Measurements from ENCODE around the gene DLL3.

DLL3 gene

GRCh38 chr19:39483141-39483540 is 15.6 kb upstream of the DLL3 start:
- no peak for DNase-seq

GRCh38 chr19:39489756-39490155 is 9.0 kb upstream of the DLL3 start:
- DNase-seq = no peak

- DNase-seq = no peak
These were observed 6.5 kb upstream of the DLL3 start for GRCh38 chr19:39492225-39492624.

- no peak for DNase-seq
These were observed 6.0 kb upstream of the DLL3 start for GRCh38 chr19:39492788-39493187.

- no peak for DNase-seq
These were observed 4.1 kb upstream of the DLL3 start for GRCh38 chr19:39494661-39495060.

- DNase-seq = no peak
These were observed 2.7 kb upstream of the DLL3 start for GRCh38 chr19:39496063-39496462.

- no peak for DNase-seq
These were observed 1.1 kb upstream of the DLL3 start for GRCh38 chr19:39497701-39497995.

- DNase-seq = peak; percentile 54
These were observed 550 bp upstream of the DLL3 start for GRCh38 chr19:39497996-39498797.

GRCh38 chr19:39499932-39500331 is 1.2 kb downstream of the DLL3 start:
- DNase-seq = no peak

GRCh38 chr19:39500543-39500942 is 1.8 kb downstream of the DLL3 start:
- no peak for DNase-seq

- no peak for DNase-seq
These were observed 2.6 kb downstream of the DLL3 start for GRCh38 chr19:39501340-39501739.

GRCh38 chr19:39502640-39503417 is 4.1 kb downstream of the DLL3 start:
- DNase-seq = no peak

- DNase-seq = no peak
These were observed 7.8 kb downstream of the DLL3 start for GRCh38 chr19:39506598-39506943.

GRCh38 chr19:39506944-39507714 is 8.4 kb downstream of the DLL3 start:
- DNase-seq = no peak

- no peak for DNase-seq
These were observed 9.1 kb downstream of the DLL3 start for GRCh38 chr19:39507715-39508364.

- DNase-seq = no peak
These were observed 9.9 kb downstream of the DLL3 start for GRCh38 chr19:39508629-39509028.

GRCh38 chr19:39509233-39509632 is 10.5 kb downstream of the DLL3 start:
- no peak for DNase-seq

GRCh38 chr19:39512988-39513387 is 14.2 kb downstream of the DLL3 start:
- no peak for DNase-seq

GRCh38 chr19:39514840-39515550 is 16.2 kb downstream of the DLL3 start, which contains the start of gene SELENOV:
SELENOV (plus strand) TSS chr19:39515139; CDS start chr19:39515213, 74 bp downstream.
- no peak for DNase-seq

- DNase-seq = no peak
These were observed 16.9 kb downstream of the DLL3 start for GRCh38 chr19:39515551-39516191.

- DNase-seq = no peak
These were observed 17.5 kb downstream of the DLL3 start for GRCh38 chr19:39516270-39516669.

GRCh38 chr19:39517432-39517831 is 18.7 kb downstream of the DLL3 start:
- DNase-seq = no peak
